Measurements from ENCODE around the gene PAX8.
"Not testable (repeated sequence)": the region's sequence is repeated elsewhere in the genome, so short reads cannot be mapped to it uniquely, and the experiment has no call there.

DNA sequence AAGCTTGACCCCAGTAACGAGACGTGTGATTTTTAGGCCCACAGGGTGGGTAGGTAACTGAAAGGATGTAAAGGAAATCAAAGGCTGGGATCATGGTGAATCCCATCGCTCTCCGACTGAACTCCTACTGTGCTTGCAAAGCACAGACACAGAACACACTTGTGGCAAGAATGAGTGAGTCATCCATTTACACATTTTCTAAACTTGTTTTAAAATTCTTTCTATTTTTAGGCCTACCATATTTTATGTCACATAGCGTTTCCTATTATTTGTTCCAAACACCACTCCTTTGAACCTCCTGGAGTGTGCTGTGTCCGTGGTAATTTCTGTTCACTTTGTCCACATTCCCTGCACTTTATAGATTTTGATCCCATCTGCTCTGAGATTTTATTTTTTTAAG lies 6.3 kb upstream of the PAX8 start:
- TF ChIP-seq, protein P1, sequence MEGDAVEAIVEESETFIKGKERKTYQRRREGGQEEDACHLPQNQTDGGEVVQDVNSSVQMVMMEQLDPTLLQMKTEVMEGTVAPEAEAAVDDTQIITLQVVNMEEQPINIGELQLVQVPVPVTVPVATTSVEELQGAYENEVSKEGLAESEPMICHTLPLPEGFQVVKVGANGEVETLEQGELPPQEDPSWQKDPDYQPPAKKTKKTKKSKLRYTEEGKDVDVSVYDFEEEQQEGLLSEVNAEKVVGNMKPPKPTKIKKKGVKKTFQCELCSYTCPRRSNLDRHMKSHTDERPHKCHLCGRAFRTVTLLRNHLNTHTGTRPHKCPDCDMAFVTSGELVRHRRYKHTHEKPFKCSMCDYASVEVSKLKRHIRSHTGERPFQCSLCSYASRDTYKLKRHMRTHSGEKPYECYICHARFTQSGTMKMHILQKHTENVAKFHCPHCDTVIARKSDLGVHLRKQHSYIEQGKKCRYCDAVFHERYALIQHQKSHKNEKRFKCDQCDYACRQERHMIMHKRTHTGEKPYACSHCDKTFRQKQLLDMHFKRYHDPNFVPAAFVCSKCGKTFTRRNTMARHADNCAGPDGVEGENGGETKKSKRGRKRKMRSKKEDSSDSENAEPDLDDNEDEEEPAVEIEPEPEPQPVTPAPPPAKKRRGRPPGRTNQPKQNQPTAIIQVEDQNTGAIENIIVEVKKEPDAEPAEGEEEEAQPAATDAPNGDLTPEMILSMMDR (IDR thresholded peaks at IDR 0.05), result not testable (repeated sequence)
- TF ChIP-seq ZFX (IDR thresholded peaks at IDR 0.05; ENCODE audit: borderline replicate concordance), result not testable (repeated sequence)

Data from 22Rv1 (cell line).